ENCODE measurements around the gene ANKMY1. TPM values are rescaled to one million over a fixed set of nuclear protein-coding genes. Genes with fewer than 3 reads are reported as not detected.

The ANKMY1 gene
- total and polyA plus RNA-seq, 2 of the 13 experiments (the other 11 are each of a cell fraction or from before 2014, with no cell fraction given): 11.7 to 18.8 TPM

DNA sequence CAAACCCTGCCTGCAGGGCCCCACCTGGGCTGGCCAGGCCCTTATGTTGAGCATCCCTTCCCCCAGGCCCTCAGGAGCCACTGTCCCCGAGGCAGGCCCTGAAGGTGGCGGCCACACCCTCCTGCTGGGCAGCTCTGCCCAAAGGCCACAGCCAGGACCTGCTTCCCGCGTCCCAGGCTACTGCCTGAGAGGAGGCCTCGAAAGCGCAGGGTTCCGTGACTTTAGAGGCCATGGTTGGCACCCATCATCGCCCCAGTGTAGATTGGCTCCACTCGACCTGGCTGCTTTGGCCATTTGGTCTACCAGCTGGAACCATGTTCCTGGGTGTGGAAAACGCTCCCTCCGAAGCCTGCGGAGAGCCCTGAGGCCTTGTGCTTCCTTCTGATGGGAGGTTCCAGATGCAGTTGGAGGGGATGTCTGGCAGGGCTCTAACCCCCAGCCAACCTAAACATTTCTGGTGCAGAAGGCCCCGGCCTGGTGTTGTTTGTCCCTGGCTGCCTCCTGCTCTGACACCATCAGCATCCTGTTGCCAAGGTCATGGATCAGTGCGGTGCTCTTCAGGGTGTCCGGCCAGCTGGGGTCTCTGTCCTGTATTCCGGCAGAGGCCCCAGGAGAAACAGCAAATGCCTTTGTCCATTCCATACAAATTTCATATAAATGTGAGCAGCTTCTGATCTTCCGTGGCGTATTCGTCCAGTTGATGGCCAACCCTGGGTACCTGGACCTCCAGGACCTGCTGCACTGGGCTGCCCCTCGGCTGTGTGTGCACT is 43.5 kb upstream of the ANKMY1 start (continued):
- TF ChIP-seq, protein P1, sequence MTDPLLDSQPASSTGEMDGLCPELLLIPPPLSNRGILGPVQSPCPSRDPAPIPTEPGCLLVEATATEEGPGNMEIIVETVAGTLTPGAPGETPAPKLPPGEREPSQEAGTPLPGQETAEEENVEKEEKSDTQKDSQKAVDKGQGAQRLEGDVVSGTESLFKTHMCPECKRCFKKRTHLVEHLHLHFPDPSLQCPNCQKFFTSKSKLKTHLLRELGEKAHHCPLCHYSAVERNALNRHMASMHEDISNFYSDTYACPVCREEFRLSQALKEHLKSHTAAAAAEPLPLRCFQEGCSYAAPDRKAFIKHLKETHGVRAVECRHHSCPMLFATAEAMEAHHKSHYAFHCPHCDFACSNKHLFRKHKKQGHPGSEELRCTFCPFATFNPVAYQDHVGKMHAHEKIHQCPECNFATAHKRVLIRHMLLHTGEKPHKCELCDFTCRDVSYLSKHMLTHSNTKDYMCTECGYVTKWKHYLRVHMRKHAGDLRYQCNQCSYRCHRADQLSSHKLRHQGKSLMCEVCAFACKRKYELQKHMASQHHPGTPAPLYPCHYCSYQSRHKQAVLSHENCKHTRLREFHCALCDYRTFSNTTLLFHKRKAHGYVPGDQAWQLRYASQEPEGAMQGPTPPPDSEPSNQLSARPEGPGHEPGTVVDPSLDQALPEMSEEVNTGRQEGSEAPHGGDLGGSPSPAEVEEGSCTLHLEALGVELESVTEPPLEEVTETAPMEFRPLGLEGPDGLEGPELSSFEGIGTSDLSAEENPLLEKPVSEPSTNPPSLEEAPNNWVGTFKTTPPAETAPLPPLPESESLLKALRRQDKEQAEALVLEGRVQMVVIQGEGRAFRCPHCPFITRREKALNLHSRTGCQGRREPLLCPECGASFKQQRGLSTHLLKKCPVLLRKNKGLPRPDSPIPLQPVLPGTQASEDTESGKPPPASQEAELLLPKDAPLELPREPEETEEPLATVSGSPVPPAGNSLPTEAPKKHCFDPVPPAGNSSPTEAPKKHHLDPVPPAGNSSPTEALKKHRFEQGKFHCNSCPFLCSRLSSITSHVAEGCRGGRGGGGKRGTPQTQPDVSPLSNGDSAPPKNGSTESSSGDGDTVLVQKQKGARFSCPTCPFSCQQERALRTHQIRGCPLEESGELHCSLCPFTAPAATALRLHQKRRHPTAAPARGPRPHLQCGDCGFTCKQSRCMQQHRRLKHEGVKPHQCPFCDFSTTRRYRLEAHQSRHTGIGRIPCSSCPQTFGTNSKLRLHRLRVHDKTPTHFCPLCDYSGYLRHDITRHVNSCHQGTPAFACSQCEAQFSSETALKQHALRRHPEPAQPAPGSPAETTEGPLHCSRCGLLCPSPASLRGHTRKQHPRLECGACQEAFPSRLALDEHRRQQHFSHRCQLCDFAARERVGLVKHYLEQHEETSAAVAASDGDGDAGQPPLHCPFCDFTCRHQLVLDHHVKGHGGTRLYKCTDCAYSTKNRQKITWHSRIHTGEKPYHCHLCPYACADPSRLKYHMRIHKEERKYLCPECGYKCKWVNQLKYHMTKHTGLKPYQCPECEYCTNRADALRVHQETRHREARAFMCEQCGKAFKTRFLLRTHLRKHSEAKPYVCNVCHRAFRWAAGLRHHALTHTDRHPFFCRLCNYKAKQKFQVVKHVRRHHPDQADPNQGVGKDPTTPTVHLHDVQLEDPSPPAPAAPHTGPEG (CRISPR knock-in tag; IDR thresholded peaks at IDR 0.05): no peak
- TF ChIP-seq ZNF382 (CRISPR knock-in tag; IDR thresholded peaks at IDR 0.05; ENCODE audit: borderline replicate concordance) (no peak), ERF (CRISPR knock-in tag; IDR thresholded peaks at IDR 0.05) (0 out of 2 replicates have a peak, but pooled peaks have one; percentile 19), EED (CRISPR knock-in tag; IDR thresholded peaks at IDR 0.05) (peak; percentile 63; the same call in 1 of the 2 replicates), ZFX (CRISPR knock-in tag; IDR thresholded peaks at IDR 0.05; ENCODE audit: low read depth) (peak; percentile 43; the same call in 1 of the 2 replicates), ZBTB33 (CRISPR knock-in tag; IDR thresholded peaks at IDR 0.05) (0 out of 2 replicates have a peak, but pooled peaks have one; percentile 23), PAF1 (CRISPR knock-in tag; IDR thresholded peaks at IDR 0.05) (no peak), SALL1 (CRISPR knock-in tag; IDR thresholded peaks at IDR 0.05) (no peak), RFX3 (CRISPR knock-in tag; IDR thresholded peaks at IDR 0.05) (no peak), ZNF563 (CRISPR knock-in tag; IDR thresholded peaks at IDR 0.05) (0 out of 2 replicates have a peak, but pooled peaks have one; percentile 34), HMG20B (CRISPR knock-in tag; conservative IDR thresholded peaks at IDR 0.05) (no peak), TBL1XR1 (IDR thresholded peaks at IDR 0.05; ENCODE audit: borderline replicate concordance, low read length, partially characterized antibody) (no peak), ZNF256 (CRISPR knock-in tag; conservative IDR thresholded peaks at IDR 0.05) (no peak), ZNF670 (CRISPR knock-in tag; IDR thresholded peaks at IDR 0.05; ENCODE audit: borderline replicate concordance) (no peak), REL (CRISPR knock-in tag; conservative IDR thresholded peaks at IDR 0.05) (no peak), WIZ (CRISPR knock-in tag; IDR thresholded peaks at IDR 0.05) (no peak), MEF2D (CRISPR knock-in tag; IDR thresholded peaks at IDR 0.05) (no peak), GZF1 (CRISPR knock-in tag; IDR thresholded peaks at IDR 0.05) (no peak)
- TF ChIP-seq, protein P2, sequence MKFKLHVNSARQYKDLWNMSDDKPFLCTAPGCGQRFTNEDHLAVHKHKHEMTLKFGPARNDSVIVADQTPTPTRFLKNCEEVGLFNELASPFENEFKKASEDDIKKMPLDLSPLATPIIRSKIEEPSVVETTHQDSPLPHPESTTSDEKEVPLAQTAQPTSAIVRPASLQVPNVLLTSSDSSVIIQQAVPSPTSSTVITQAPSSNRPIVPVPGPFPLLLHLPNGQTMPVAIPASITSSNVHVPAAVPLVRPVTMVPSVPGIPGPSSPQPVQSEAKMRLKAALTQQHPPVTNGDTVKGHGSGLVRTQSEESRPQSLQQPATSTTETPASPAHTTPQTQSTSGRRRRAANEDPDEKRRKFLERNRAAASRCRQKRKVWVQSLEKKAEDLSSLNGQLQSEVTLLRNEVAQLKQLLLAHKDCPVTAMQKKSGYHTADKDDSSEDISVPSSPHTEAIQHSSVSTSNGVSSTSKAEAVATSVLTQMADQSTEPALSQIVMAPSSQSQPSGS (CRISPR knock-in tag; IDR thresholded peaks at IDR 0.05): no peak
- TF ChIP-seq, protein P3, sequence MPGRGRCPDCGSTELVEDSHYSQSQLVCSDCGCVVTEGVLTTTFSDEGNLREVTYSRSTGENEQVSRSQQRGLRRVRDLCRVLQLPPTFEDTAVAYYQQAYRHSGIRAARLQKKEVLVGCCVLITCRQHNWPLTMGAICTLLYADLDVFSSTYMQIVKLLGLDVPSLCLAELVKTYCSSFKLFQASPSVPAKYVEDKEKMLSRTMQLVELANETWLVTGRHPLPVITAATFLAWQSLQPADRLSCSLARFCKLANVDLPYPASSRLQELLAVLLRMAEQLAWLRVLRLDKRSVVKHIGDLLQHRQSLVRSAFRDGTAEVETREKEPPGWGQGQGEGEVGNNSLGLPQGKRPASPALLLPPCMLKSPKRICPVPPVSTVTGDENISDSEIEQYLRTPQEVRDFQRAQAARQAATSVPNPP (CRISPR knock-in tag; IDR thresholded peaks at IDR 0.05): no peak

All from HepG2 (cell line).